PC-3 (cell line): ENCODE data around the gene TRIM26.

Source experiments
- EZH2 ChIP-seq: fragments of 300-600 bp; sonication (generic); IDR thresholded peaks from one replicate; pipeline ENCODE4 v1.6.1; 2017; ENCODE audit warnings: antibody characterized with exemption, mild to moderate bottlenecking, low read length; ENCODE audit not compliant: unreplicated experiment
- EZH2phosphoT487 ChIP-seq: fragments of 300-600 bp; sonication (generic); IDR thresholded peaks from 2 replicates; pipeline ENCODE4 v1.6.1; 2018; ENCODE audit warnings: mild to moderate bottlenecking, antibody characterized with exemption, low read length, borderline replicate concordance
- TF ChIP-seq, protein P1 (sequence below): fragments of 300-600 bp; sonication (generic); conservative IDR thresholded peaks from 2 replicates; pipeline ENCODE4 v1.5.1; 2017; ENCODE audit warnings: antibody characterized with exemption, low read depth, mild to moderate bottlenecking, low read length

DNA sequence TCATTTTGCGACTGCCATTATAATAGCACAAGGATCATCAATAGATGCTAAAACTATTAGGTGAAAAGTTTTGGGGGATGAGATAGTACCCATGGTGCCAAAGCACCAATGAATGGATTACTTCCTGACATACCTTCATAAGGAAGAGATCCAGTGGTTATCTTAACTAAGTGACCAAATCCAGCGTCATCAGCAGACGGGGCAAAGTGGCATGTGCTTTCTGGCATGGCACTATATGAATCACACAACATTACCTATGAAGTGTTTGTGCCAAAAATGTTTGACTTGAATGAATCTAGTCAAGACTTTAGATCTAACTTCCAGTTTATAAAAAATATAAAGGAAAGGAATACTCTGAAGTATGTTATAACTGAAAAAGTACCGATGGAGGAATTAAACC lies 10.8 kb downstream of the TRIM26 start:
- TF ChIP-seq, protein P1, sequence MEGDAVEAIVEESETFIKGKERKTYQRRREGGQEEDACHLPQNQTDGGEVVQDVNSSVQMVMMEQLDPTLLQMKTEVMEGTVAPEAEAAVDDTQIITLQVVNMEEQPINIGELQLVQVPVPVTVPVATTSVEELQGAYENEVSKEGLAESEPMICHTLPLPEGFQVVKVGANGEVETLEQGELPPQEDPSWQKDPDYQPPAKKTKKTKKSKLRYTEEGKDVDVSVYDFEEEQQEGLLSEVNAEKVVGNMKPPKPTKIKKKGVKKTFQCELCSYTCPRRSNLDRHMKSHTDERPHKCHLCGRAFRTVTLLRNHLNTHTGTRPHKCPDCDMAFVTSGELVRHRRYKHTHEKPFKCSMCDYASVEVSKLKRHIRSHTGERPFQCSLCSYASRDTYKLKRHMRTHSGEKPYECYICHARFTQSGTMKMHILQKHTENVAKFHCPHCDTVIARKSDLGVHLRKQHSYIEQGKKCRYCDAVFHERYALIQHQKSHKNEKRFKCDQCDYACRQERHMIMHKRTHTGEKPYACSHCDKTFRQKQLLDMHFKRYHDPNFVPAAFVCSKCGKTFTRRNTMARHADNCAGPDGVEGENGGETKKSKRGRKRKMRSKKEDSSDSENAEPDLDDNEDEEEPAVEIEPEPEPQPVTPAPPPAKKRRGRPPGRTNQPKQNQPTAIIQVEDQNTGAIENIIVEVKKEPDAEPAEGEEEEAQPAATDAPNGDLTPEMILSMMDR, result no peak
- TF ChIP-seq EZH2, result no peak
- TF ChIP-seq EZH2phosphoT487, result no peak
